H1 (cell line): ENCODE results near the gene MAGI2. TPM values are rescaled to one million over a fixed set of nuclear protein-coding genes. Genes with fewer than 3 reads are reported as not detected.

Experiments used
- ATF2 ChIP-seq: IDR thresholded peaks from 2 replicates; pipeline ENCODE4 v1.6.1; 2012; ENCODE audit warnings: low read length, inconsistent platforms
- CTCF ChIP-seq, 3 experiments: IDR thresholded peaks; 1 replicate in 2 of 3; 2 replicates in 1 of 3; pipeline versions ENCODE4 v1.5.1 to v1.6.1; 2011; ENCODE audit warnings: low read length in 3 of 3, mild to moderate bottlenecking in 3 of 3, inconsistent platforms in 2 of 3, low read depth in 1 of 3, moderate library complexity in 1 of 3; ENCODE audit not compliant: insufficient read depth in 1 of 3; ENCODE audit errors: control extremely low read depth in 1 of 3
- EGR1 ChIP-seq: IDR thresholded peaks from 2 replicates; pipeline ENCODE4 v1.6.1; 2011; ENCODE audit warnings: low read depth, low read length, borderline replicate concordance
- polyA plus RNA-seq, 7 experiments: library from polyadenylated mRNA; depleted of rRNA in 3 of 7; stranded (reverse) in 5 of 7; unstranded in 2 of 7; fragments of >200 nt in 5 of 7; fragments of 200-250 nt in 2 of 7; gene quantifications; 1 replicate in 5 of 7; 2 replicates in 1 of 7; 4 replicates in 1 of 7; pipeline versions ENCODE4 v1.2.1 to v1.2.3, GENCODE V29; 2011 to 2013; ENCODE audit warnings: missing spikeins in 2 of 7, mixed read lengths in 2 of 7
- total RNA-seq: library from RNA; stranded (reverse); fragmentation: NEBNext Ultra II Directional; extraction: Animal tissue kit (Norgen Biotek cat#: 25700); gene quantifications from 2 replicates; pipeline ENCODE4 v1.2.1, GENCODE V29; 2021

Gene MAGI2
- total and polyA plus RNA-seq, 2 of the 8 experiments (the other 6 are each of a cell fraction or from before 2014, with no cell fraction given) = 6.0 to 27.3 TPM

- TF ChIP-seq CTCF (IDR thresholded peaks at IDR 0.05; ENCODE audit: control extremely low read depth in 1 of 3, insufficient read depth in 1 of 3, low read depth in 1 of 3, low read length in 3 of 3) (peak; percentile 35 to 62 (median 59)), ATF2 (no peak), EGR1 (no peak)
Observed at GRCh38 chr7:78081888-78082287, 1371.6 kb downstream of the MAGI2 start (continued).
